Right hindlimb (tissue), 1 donor: ENCODE results near the gene MEGF6.
A peak's percentile ranks its signal among the peaks of the same experiment; 100 is the strongest.

Experiments
- DNase-seq: peaks from one replicate; pipeline ENCODE4 v3.0.0-alpha.2; 2018

MEGF6 gene, protein sequence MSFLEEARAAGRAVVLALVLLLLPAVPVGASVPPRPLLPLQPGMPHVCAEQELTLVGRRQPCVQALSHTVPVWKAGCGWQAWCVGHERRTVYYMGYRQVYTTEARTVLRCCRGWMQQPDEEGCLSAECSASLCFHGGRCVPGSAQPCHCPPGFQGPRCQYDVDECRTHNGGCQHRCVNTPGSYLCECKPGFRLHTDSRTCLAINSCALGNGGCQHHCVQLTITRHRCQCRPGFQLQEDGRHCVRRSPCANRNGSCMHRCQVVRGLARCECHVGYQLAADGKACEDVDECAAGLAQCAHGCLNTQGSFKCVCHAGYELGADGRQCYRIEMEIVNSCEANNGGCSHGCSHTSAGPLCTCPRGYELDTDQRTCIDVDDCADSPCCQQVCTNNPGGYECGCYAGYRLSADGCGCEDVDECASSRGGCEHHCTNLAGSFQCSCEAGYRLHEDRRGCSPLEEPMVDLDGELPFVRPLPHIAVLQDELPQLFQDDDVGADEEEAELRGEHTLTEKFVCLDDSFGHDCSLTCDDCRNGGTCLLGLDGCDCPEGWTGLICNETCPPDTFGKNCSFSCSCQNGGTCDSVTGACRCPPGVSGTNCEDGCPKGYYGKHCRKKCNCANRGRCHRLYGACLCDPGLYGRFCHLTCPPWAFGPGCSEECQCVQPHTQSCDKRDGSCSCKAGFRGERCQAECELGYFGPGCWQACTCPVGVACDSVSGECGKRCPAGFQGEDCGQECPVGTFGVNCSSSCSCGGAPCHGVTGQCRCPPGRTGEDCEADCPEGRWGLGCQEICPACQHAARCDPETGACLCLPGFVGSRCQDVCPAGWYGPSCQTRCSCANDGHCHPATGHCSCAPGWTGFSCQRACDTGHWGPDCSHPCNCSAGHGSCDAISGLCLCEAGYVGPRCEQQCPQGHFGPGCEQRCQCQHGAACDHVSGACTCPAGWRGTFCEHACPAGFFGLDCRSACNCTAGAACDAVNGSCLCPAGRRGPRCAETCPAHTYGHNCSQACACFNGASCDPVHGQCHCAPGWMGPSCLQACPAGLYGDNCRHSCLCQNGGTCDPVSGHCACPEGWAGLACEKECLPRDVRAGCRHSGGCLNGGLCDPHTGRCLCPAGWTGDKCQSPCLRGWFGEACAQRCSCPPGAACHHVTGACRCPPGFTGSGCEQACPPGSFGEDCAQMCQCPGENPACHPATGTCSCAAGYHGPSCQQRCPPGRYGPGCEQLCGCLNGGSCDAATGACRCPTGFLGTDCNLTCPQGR (N-terminal part only)

DNA sequence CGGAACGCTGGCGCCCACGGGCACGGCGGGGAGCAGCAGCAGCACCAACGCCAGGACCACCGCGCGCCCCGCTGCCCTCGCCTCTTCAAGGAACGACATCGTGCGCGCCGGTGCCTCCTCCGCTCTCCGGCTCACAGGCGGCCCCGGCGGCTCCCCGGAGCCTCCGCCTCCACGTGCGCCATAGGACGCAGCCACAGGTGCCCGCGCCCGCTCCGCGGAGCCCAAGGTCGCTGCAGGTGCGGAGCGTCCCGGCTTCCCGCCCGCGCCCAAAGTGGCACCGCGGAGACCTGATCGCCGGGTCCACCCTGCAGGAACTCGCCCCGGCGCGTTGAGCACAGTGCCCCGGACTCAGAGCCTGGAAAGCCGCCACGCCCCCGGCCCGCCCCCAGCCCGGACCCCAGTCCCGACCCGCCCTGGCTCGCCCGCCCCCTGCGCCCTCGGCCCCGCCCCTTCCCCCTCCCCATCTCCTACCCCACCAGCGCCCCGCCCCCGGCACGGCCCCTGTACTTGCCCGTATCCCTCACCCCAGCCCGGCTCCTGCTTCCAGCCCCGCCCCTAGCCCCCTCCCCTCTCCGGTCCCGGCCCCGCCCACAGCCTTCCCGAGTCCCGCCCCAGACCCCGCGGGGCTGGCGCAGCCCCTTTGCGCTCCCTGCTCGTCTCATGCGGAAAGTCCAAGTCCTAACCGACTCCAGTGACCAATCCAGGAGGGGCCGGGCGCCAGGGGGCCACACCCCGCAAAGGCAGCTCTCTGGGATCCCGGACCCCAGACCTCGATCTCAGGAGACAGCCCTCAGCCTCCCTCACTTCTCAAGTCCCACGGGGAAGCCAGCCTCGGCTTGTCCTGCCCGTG, at the start of gene MEGF6:
TSS of gene MEGF6 (minus strand) at position 339 of the 850 bp plus-strand sequence. CDS start at position 99, 240 bp downstream.
- DNase-seq, result peak; percentile 87

DNA sequence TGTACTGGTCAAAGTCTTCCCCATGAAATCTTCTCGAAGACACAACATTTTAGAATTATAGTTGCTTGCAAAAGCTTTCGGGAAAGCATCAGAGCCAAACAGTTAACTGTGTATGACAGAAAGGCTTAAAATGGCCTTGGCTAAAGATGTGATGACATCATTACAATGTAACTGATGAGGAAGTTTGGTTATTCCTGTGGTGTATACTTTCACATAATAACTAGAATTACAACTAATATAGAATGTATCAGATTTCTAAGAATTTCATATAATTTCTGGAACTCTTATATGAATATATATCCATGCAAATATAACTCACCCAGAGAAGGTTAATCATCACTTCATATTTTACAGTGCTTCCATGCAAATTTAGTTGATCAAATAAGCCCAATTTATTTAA, 49.4 kb upstream of the MEGF6 start:
- DNase-seq, result no peak

DNA sequence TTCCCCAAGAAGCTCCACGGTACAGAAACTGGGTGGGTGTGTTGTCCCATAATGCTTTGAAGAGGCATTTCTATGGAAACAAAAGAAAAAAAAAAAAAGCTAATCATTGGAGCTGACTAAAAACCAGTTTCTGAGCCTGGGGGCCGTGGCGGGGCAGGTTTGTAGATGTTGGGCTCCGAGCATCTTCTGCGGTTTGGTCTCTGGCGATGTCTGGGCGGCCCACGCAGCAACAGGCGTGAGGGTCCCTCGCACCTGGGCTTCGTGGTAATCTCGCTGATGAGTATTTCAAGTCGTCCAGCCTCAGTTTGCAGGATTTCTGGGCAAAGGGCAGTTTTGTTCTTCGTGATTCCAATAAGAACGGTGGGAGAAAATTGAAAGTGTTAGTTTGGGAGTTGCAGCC, 47.8 kb upstream of the MEGF6 start:
- no peak for DNase-seq

DNA sequence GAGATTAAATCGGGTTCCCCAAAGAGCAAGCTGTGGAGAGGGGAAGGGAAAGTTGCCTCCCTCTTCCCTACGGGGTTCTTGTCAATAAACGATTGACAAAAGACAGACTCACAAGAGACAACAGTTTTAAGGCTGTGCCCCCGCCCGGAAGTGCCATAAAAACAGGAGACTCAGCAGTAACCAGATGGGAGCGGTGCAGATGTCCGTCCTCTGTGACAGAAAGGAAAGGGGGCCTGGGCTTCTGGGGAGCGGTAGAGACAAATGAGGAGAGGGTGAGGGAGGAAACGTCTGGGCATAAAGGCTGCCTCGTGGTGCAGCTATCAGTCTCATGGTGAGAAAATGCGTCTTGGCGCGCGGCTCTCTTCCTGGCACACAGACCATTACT, 46.9 kb upstream of the MEGF6 start:
- DNase-seq, result peak; percentile 5

DNA sequence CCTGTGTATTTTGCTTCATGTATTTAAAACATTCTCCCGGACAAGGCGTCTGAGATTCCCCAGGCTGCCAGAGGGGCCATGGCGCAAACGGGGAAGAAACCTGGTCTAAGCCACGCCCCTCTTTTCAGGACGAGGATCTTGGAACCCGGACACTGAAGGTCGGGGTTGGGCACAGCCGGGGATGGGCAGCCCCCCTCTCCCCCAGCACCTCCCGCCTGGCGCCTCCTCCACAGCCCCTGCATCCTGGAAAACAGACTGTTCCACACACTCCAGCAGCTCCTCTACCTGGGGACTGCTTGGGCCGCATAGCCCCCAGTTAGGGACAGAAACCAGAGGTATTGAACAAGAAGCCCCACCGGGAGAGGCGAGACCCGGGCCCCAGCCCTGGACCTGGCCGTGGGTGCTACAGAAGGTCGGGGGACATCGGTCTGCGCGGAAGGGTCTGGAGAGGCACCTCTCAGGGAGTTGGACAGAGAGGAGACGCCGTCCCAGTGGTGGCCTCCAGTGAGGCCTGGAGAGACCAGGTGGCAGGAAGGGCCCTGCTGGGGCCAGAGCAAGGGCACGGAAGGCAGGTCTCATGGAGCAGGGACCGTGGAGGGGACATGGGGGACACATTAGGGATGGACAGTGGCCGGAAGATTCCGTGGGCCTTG, 46.4 kb upstream of the MEGF6 start:
- no peak for DNase-seq

DNA sequence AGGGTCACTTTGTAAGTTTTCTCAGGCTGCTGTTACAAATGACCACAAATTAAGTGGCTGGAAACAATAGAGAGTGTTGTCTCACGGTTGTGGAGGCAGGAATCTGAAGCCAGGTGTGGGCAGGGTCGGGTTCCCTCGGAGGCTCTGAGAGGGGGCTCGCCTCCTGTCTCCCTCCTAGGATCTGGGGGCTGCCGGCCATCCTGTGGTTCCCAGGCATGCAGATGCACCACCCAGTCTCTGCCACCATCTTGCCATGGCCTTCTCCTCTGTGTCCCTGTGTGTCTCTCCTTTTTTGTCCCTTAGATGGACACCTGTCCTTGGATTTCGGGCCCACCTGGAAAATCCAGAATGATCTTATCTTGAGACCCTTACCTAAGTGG, 45.8 kb upstream of the MEGF6 start:
- DNase-seq, result no peak

DNA sequence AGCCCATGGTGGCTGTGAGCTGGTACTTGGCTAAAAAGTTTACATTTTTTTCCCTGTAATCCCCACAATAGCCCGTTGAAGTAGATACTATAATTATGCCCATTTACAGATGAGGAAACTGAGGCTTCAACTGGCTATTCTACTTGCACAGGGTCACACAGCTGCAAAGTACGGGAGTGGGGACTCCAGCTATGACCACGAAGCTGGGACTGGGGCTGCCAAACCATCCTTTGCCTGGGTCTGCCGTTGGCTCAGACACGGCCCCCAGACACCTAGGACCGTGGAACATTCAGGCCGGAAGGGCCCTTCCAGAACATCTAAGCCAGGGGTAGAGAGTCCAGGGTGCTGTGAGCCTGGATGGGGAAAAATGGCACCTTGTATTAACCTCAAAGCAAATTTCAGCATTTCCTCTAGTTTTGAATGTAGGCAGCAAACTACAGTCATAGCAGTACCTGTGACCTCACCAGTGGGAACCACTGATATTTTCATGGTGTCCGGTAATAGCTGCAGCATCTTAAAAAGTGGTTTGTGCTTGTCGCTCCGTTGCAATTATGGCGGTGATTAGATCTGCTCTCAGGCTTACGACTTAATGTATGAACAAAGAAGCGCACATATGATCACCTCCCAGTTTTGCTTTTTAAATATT, 45.3 kb upstream of the MEGF6 start:
- no peak for DNase-seq

DNA sequence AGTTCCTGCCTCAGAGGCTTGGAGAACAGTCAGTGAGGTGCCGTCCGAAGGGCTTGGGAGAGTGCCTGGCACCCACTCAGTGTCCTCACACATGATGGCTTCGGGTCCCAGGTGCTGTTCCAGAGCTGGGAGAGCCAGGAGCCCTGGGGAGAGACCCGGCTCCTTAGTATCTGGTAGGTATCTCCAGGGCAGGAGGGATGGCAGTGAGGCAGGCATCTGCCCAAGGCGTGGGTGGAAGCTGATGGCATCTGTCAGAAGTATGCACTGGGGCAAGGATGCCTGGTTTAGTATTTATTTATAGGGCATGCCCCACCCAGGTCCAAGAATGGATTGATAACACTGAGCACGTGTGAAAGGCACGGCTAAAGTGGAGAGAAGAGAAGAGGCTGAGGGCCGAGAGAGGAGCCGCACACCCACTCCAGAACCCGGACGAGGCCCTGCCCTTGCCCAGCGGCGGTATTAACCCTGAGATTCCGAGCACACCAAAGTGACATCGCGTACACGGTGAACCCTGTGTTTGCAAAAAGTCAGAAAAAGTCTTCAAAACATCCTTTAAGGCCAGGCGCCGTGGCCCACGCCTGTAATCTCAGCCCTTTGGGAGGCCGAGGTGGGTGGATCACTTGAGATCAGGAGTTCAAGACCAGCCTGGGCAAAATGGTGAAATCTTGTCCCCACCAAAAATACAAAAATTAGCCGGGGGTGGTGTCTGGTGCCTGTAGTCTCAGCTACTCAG, 43.4 kb upstream of the MEGF6 start:
- peak; percentile 18 for DNase-seq

DNA sequence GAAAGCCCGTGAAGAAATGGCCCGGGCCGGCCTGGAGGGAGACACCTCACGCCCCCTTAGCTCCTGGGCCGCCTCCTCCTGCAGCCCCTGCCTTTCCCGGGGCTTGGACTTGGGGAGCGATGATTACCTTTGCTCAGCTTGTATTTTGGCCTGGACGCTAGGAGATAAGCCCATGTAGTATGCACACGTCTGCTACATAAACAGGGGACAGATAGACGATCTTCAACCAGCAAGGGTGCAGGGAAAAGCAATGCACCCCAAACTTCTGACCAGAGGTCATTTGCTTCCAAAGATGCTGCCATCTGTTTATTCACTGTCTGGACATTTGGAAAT, 41.9 kb upstream of the MEGF6 start:
- DNase-seq, result no peak

DNA sequence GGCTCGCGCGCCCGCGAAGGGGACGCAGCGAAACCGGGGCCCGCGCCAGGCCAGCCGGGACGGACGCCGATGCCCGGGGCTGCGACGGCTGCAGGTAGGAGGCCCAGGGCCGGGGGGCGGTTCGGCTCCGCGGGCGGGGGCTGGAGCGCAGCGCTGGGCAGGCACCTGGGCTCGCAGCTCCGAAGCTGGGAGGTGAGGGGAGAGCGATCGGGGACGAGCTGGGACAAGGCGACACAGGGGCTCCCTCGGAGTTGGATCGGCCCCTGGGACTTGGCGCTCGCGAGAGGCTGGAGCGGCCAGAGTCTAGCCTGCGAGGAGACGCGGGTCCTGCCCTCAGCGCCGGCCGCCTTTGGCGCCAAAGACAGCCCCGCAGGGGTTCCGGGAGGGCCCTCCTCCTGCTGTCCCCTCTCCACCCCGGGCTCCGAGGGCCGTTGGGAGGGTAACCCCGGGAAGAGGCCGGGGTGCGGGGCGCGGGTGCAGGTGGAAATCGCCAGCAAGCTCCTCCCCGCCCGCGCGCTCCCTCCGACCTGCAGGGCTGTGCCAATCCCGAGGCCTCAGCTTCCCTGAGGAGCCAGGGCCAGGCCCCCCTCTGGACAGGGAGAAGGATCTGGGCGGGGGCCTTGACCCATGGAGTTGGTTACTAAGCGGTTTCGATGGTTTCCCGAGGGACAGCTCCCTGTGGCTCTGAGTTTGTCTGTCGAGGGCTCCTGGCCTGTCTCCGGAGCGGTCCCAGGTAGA, 41.4 kb upstream of the MEGF6 start:
- DNase-seq, result no peak

DNA sequence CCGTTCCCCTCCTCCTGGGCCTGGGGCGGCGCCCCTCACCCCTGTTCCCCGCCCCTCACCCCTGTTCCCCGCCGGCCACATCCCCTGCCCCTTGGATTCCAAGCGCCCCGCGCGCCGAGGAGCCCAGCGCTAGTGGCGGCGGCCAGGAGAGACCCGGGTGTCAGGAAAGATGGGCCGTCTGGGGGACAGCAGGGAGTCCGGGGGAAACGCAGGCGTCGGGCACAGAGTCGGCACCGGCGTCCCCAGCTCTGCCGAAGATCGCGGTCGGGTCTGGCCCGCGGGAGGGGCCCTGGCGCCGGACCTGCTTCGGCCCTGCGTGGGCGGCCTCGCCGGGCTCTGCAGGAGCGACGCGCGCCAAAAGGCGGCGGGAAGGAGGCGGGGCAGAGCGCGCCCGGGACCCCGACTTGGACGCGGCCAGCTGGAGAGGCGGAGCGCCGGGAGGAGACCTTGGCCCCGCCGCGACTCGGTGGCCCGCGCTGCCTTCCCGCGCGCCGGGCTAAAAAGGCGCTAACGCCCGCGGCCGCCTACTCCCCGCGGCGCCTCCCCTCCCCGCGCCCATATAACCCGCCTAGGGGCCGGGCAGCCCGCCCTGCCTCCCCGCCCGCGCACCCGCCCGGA, 40.7 kb upstream of the MEGF6 start, which contains the start of gene TP73:
TSS of gene TP73 (plus strand) at position 587 of the 618 bp plus-strand sequence. CDS start 29,850 bp downstream, outside the sequence.
- DNase-seq, result no peak

DNA sequence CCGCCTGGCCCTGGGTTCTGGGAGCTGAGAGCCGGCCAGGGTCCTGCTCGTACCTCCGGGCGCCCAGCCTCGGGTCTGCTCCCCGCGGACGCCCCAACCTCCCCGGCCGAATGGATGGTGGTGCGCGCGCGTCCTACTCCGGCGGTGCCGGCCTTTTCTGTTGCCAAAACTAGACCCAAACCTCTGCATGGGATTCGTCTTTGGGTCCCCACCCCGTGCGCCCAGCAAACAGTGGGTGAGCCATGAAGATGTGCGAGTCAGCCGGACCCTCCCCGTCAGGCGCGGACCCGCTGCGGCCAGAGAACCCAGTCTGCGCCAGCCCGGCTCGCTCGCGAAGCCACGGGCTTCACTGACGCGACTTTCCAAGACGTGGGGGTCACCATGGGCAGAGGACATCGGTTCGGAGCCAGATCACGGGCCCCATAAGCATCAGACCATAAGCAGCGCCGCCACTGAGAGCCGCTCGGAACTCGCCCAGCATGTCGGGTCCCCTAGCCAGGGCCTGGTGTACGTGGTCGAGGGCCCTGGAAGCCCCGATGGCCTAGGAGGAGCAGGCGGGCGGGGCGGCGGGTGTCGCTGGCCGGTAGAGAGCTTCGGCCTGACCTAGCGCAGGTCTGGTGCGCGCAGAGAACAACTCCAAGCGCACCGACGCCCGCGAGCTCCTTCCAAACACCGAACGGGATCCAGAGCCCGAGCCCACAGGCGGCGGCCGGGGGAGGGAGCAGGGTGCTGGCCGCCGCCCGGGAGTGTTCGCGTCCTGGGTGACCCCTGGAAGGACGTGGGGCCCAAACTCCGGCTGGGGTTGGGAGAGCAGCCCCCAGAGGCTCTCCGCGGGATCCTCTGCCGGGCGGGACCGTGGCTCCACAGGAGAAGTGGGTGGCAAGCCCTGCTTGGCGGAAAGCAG, 40.0 kb upstream of the MEGF6 start:
- peak; percentile 17 for DNase-seq

DNA sequence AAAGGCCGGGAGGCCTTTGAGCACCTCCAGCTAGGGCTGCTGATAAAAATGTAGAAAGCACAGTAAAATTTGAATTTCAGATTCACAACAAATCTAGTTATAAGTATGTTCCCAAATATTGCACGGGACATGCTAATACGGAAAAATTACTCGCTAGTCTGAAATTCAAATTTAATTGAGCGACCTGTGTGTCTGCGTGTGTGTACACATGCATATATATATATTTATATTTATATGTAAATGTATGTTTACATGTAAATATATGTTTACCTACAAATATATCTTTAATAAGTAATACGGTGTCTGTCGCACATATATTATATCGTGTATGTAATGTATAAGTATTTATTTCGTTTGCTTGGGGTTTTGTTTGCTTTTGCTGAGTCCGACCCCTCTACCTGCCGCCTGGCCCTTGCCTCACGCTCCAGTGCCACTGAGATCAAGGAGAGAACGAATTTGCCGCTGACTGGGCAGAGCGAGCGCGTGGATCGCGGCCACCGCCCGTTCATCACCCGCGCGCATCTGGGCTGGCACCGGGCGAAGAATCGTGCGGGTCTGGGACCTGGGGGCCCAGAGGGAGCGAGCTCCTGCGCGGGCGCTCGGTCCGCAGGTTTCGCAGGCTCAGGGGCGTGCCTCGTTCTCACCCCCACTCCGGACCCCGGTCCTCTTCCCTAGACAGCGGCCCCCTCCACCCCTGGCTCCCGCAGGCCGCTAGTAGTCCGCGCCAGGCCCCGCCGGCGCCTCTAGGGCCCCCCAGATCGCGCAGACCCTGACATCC, 39.1 kb upstream of the MEGF6 start:
- DNase-seq, result peak; percentile 17

DNA sequence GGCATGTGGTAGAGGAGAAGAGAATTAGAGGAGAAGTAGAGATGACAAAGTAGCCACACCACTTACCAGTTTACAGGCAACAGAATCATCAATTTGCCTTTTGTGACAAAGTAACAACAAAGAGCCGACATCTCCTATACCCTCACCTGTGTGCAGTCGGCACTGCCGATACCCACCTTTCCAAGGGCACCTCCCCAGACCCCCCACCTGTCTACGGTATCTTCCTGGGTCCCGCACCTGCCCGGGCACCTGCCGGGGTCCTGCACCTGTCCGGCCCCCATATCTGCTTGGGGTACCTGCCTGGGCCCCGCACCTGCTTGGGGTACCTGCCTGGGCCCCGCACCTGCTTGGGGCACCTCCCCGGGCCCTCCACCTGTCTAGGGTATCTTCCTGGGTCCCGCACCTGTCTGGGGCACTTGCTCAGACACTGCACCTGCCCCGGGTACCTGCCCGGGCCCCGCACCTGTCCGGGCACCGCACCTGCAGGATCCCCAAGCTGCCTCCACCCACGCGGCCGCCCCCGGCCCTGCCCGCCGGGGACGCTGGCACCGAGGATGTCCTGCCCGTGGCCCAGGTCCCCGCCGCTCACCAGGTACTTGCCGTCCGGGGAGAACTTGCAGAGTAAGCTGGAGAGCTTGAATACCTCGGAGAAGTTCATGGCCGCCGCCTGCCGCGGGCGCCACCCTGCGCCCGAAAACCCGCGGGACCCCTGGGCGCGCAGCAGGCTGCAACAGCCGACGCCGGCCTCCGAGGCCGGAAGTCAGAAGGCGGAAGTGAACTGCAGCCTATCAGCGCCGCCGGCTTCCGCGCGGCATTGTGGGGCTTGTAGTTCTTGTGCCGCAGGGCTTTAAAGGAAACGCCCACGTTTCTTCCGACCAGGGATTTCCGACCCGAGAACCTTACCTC, 38.3 kb upstream of the MEGF6 start, which contains the start of gene WRAP73:
TSS of gene WRAP73 (minus strand) at position 762 of the 906 bp plus-strand sequence. CDS start at position 658, 104 bp downstream.
- DNase-seq, result peak; percentile 92

DNA sequence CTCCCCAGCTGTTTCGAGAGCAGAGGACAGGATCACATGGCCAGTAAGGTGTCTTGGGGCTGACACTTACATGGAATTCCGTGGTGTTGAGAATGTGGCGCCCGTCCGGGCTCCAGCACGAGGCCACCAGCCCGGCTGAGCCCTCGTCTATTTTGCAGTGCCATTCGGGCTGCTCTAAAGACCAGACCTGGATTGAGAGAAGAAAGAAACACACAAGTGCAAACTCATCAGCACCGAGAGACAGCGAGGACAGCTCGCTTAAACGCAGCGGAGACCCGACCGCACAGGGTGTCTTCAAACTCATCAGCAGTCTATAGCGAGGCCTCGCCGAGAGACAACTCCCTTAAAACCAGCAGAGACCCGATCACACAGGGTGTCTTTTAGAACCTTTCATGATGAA, 35.3 kb upstream of the MEGF6 start:
- no peak for DNase-seq
